Endothelial cell (in vitro differentiated cells): ENCODE data around the gene SLC30A1. TPM values are rescaled to one million over a fixed set of nuclear protein-coding genes. Genes with fewer than 3 reads are reported as not detected.

ENCODE experiments used
- DNase-seq: peaks from one replicate; pipeline ENCODE4 v3.0.0; 2021; ENCODE audit warnings: low spot score
- H3K27ac Mint-ChIP-seq: one replicate; pipeline ENCODE4 v1.8.0; 2021; ENCODE audit warnings: mixed read lengths, inconsistent platforms; ENCODE audit not compliant: unreplicated experiment
- H3K27me3 Mint-ChIP-seq: one replicate; pipeline ENCODE4 v1.8.0; 2021; ENCODE audit warnings: mild to moderate bottlenecking, moderate library complexity, mixed read lengths, inconsistent platforms; ENCODE audit not compliant: unreplicated experiment
- H3K36me3 Mint-ChIP-seq: one replicate; pipeline ENCODE4 v1.8.0; 2021; ENCODE audit warnings: mild to moderate bottlenecking, low read depth, mixed read lengths, inconsistent platforms; ENCODE audit not compliant: unreplicated experiment
- H3K4me1 Mint-ChIP-seq: one replicate; pipeline ENCODE4 v1.8.0; 2021; ENCODE audit warnings: mild to moderate bottlenecking, mixed read lengths, inconsistent platforms; ENCODE audit not compliant: unreplicated experiment
- H3K4me3 Mint-ChIP-seq: one replicate; pipeline ENCODE4 v1.8.0; 2021; ENCODE audit warnings: mild to moderate bottlenecking, mixed read lengths, inconsistent platforms; ENCODE audit not compliant: unreplicated experiment
- H3K9me3 Mint-ChIP-seq: one replicate; pipeline ENCODE4 v1.8.0; 2021; ENCODE audit warnings: mixed read lengths, inconsistent platforms; ENCODE audit not compliant: unreplicated experiment
- total RNA-seq: library from RNA; stranded (reverse); fragmentation: NEBNext Ultra II Directional; extraction: Animal tissue kit (Norgen Biotek cat#: 25700); gene quantifications from one replicate; pipeline ENCODE4 v1.2.1, GENCODE V29; 2021; ENCODE audit not compliant: unreplicated experiment
- TF ChIP-seq, protein P1 (sequence below): fragments of 200-600 bp; sonication (generic); IDR thresholded peaks from one replicate; pipeline ENCODE4 v1.5.0; 2021; ENCODE audit warnings: antibody characterized with exemption; ENCODE audit not compliant: unreplicated experiment

SLC30A1 gene
- total RNA-seq, 1 donor from 2014 or later, result 7.7 TPM

DNA sequence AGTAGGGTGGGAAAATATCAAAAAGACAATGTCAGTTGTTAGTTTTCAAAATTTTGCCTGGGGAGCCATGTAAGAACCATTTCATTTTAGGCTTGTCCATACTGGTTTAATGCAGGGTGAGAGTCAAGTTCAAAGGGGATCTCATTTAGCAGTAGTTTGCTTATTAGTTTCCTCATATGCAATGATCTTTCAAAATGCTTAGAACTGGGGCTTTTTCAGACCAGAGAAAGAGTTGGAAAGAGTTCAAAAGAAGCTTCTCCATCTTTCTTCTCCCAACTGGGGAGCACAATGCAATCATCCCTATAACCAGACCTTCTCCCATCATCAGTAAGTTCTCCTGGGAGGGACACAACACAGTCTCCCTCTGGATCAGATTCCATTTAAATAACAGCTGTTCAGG lies 16.5 kb upstream of the SLC30A1 start:
- Mint-ChIP-seq H3K4me1 (no peaks in the 10 kb centered on the region), H3K27me3 (peaks cover 2% of the 10 kb centered on the region), H3K4me3 (no peak overlapping the region), H3K9me3 (no peaks in the 10 kb centered on the region), H3K27ac (no peak overlapping the region), H3K36me3 (no peaks in the 10 kb centered on the region)
- TF ChIP-seq, protein P1, sequence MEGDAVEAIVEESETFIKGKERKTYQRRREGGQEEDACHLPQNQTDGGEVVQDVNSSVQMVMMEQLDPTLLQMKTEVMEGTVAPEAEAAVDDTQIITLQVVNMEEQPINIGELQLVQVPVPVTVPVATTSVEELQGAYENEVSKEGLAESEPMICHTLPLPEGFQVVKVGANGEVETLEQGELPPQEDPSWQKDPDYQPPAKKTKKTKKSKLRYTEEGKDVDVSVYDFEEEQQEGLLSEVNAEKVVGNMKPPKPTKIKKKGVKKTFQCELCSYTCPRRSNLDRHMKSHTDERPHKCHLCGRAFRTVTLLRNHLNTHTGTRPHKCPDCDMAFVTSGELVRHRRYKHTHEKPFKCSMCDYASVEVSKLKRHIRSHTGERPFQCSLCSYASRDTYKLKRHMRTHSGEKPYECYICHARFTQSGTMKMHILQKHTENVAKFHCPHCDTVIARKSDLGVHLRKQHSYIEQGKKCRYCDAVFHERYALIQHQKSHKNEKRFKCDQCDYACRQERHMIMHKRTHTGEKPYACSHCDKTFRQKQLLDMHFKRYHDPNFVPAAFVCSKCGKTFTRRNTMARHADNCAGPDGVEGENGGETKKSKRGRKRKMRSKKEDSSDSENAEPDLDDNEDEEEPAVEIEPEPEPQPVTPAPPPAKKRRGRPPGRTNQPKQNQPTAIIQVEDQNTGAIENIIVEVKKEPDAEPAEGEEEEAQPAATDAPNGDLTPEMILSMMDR, result no peak
- no peak for DNase-seq

DNA sequence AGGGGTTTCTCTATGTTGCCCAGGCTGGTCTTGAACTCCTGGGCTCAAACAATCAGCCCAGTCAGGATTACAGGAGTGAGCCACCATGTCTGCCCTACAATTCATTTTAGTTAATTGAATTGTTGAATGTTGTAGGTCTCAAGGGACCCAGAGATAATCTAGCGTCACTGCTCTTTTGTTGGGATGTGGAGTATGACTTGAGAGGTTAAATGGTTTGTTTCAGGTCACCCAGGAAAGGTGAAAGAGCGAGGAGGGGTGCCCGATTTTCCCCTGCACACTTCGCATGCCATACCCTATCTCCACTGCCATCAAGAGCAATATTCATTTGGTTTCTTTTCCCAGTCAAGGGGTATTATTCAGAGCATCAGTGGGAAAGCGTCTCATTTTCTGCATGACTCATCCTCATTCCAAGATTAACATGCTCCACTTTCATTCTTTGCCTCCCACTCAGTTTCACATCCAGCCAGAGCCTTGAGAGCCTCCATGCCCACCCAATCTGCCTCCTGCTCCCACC lies 13.1 kb upstream of the SLC30A1 start:
- no peaks in the 10 kb centered on the region for H3K36me3 Mint-ChIP-seq
- no peak for DNase-seq
- H3K4me3 Mint-ChIP-seq, result no peak overlapping the region
- peaks cover 2% of the 10 kb centered on the region for H3K27me3 Mint-ChIP-seq
- TF ChIP-seq, protein P1, result no peak
- no peak overlapping the region for H3K27ac Mint-ChIP-seq
- H3K4me1 Mint-ChIP-seq, result no peaks in the 10 kb centered on the region
- H3K9me3 Mint-ChIP-seq, result no peaks in the 10 kb centered on the region

DNA sequence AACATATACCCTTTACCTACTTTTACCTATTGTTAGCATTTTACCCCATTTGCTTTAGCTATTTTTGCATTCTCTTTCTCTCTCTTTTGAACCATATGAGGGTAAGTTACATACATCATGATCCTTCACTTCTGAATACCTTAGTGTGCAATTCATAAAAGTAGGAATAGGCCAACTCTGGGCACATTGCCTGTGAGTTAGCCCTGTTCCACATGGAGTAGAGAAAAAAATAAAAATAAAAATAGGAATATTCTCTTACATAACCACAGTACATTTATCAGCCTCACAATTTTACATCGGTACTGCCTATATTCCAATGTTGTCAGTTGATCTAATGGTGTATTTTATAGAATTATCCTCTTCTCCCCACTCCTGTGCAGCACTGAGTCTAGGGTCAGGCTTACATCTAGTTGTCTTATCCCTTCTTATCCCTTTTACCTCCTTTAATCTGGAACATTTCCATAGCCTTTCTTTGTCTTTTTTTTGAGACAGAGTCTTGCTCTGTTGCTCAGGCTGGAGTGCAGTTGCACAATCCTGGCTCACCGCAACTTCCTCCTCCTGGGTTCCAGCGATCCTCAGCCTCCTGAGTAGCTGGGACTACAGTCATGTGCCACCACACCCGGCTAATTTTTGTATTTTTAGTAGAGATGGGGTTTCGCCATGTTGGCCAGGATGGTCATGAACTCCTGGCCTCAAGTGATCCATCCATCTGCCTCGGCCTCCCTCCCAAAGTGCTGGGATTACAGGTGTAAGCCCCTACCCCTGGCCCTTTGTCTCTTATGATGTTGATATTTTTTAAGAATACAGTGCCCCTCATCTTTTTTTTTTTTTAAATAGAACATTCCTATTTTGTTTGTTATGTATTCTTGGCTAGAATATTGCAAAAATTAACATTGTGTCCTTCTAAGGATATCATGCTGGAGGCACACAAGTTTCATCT lies 11.1 kb upstream of the SLC30A1 start:
- H3K4me1 Mint-ChIP-seq, result no peaks in the 10 kb centered on the region

DNA sequence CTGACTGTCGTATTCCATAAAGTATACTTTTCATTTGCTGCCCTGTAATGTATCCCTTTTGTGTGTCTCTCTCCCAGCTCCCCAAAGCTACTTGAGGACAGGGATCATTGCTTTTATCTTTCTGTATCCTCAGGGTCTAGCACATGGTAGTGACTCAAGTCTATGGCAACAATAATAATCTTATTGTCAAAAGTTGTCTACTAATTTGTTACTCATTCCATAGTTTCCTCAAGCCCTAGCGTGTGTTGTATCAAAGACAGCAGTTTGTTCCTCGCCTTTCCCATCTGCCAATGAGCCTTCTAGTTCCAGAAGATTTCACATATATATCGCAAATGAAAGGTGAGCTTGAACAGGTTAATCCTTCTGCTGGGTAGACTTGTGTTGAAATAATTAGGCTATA lies 9.8 kb upstream of the SLC30A1 start:
- H3K4me3 Mint-ChIP-seq, result no peak overlapping the region
- DNase-seq, result no peak
- H3K27me3 Mint-ChIP-seq, result peaks cover 2% of the 10 kb centered on the region
- TF ChIP-seq, protein P1, result no peak
- no peak overlapping the region for H3K27ac Mint-ChIP-seq
- H3K36me3 Mint-ChIP-seq, result no peaks in the 10 kb centered on the region
- no peaks in the 10 kb centered on the region for H3K9me3 Mint-ChIP-seq
- peaks cover 3% of the 10 kb centered on the region for H3K4me1 Mint-ChIP-seq

More for the DNA sequence above, 11.1 kb upstream of the SLC30A1 start:
- TF ChIP-seq, protein P1, result no peak
- H3K27ac Mint-ChIP-seq, result no peak overlapping the region
- no peak for DNase-seq
- H3K4me3 Mint-ChIP-seq, result no peak overlapping the region
- H3K27me3 Mint-ChIP-seq, result peaks cover 2% of the 10 kb centered on the region
- H3K36me3 Mint-ChIP-seq, result no peaks in the 10 kb centered on the region
- no peaks in the 10 kb centered on the region for H3K9me3 Mint-ChIP-seq

DNA sequence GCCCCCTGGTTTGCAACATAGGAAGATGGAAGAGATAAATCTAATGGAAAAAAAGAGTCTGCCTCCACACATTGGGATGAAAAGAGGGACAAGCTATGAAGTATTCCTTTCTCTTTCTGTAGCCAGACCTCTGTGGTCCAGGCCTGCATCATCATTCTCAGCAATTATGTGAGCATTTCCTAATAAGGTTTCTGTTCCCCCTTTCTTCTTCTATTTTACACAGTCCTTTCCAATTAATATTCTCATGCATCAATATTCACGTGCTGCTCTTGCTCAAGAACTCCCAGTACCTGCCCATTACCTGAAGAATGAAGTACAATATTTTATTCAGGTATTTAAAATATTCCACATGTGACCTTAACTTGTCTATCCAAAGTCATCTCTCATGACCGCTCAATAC lies 8.2 kb upstream of the SLC30A1 start:
- no peak overlapping the region for H3K4me3 Mint-ChIP-seq

More for the DNA sequence above, 8.2 kb upstream of the SLC30A1 start:
- H3K36me3 Mint-ChIP-seq, result no peaks in the 10 kb centered on the region
- peaks cover 2% of the 10 kb centered on the region for H3K27me3 Mint-ChIP-seq
- H3K9me3 Mint-ChIP-seq, result no peaks in the 10 kb centered on the region
- H3K4me1 Mint-ChIP-seq, result peaks cover 4% of the 10 kb centered on the region
- H3K27ac Mint-ChIP-seq, result no peak overlapping the region
- TF ChIP-seq, protein P1, result no peak
- no peak for DNase-seq
